ENCODE data around the gene NPEPL1. TPM values are rescaled to one million over a fixed set of nuclear protein-coding genes. Genes with fewer than 3 reads are reported as not detected.

Gene NPEPL1
- total and polyA plus RNA-seq, 2 of the 8 experiments (the other 6 are each of a cell fraction or from before 2014, with no cell fraction given): 12.4 to 26.8 TPM

DNA sequence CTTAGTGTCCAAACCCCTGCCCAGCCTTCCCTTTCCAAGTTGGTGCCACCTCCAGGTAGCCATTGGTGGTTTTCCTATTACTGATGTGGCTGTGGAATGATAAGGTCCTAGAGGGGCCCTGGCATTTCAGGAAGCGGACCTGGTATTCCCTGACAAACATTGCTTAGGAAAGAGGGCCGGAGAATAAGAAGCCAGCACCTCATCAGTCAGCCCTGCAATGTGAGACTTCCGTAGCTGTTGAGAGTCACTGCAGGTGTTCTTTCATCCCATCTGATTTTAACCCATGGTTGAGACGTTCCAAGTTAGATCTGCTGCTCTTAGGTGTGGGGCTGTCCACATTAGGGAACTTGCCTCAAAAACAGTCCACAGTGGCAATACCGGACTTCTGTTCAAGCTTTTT is 14.8 kb upstream of the NPEPL1 start:
- H3K23me2 ChIP-seq (ENCODE audit: low read depth, low read length): peaks cover 2% of the 10 kb centered on the region; the same call in 1 of the 2 replicates
- H3K23ac ChIP-seq (ENCODE audit: insufficient read length): no peak overlapping the region
- no peak overlapping the region for H3K14ac ChIP-seq (ENCODE audit: insufficient read length)
- peak overlapping the region; percentile 21; the same call in 1 of the 2 replicates for H2BK20ac ChIP-seq (ENCODE audit: low read length)
- peaks cover 16 to 62% (median 34%) of the 10 kb centered on the region in 4 experiments; a peak in 7 of 8 replicates for H3K36me3 ChIP-seq (ENCODE audit: control insufficient read depth in 2 of 4, insufficient read depth in 4 of 4, low read length in 3 of 4)
- no peak overlapping the region for H2BK15ac ChIP-seq (ENCODE audit: low read length)
- no peaks in the 10 kb centered on the region for H3K27me3 ChIP-seq (replicated peaks in 1 of 4; ENCODE audit: control insufficient read depth in 3 of 4, extremely low read depth in 1 of 4, insufficient read depth in 3 of 4, low read length in 3 of 4)
- H3K79me1 ChIP-seq (ENCODE audit: low read depth, low read length): no peaks in the 10 kb centered on the region; the same call in none of the 2 replicates
- H2BK5ac ChIP-seq (ENCODE audit: low read depth, low read length): no peak overlapping the region
- TF ChIP-seq, protein P1, sequence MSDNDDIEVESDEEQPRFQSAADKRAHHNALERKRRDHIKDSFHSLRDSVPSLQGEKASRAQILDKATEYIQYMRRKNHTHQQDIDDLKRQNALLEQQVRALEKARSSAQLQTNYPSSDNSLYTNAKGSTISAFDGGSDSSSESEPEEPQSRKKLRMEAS (IDR thresholded peaks at IDR 0.05): no peak
- TF ChIP-seq NANOG (IDR thresholded peaks at IDR 0.05; ENCODE audit: insufficient read depth, low read depth, low read length, poor library complexity, severe bottlenecking): peak; percentile 14
- WGBS, 2 experiments (ENCODE audit: extremely low coverage in 1 of 2, insufficient coverage in 1 of 2, insufficient read length in 1 of 2, insufficient replicate concordance in 2 of 2, low coverage in 1 of 2, low lambda C conversion rate in 2 of 2, missing lambda C conversion rate in 1 of 2): 71% methylated on average over 5 of the region's 5 CpGs; no CpG with 5 or more reads in 1 of the 2 experiments
- no peak overlapping the region for H2AFZ ChIP-seq (ENCODE audit: low read length)
- H3K27ac ChIP-seq (ENCODE audit: low read depth, low read length): no peak overlapping the region
- no peaks in the 10 kb centered on the region for H3K9me3 ChIP-seq (ENCODE audit: insufficient read depth in 2 of 2, low read depth in 1 of 2, low read length in 1 of 2)
- H3K4me2 ChIP-seq (ENCODE audit: insufficient read depth in 1 of 2, low read depth in 2 of 2, low read length in 2 of 2): no peak overlapping the region
- H4K91ac ChIP-seq (replicated peaks; ENCODE audit: insufficient read length, low read length): no peak overlapping the region
- no peak overlapping the region for H2BK120ac ChIP-seq (replicated peaks; ENCODE audit: low read depth, low read length)
- ChIA-PET POLR2A (ENCODE audit: partially characterized antibody) (interaction anchor here (1.1 to 15.3 kb wide), 7 partner anchors 8 to 38 kb away, joined by 3 to 242 read pairs (median 8); partner anchors contain the start of genes NPEPL1 and STX16), CTCF (ENCODE audit: partially characterized antibody) (interaction anchor here (0.5 to 2.4 kb wide), 4 partner anchors 12 to 42 kb away, joined by 3 to 9 read pairs (median 4); partner anchors contain the start of gene STX16)
- DNase-seq (ENCODE audit: low read depth in 1 of 2, low spot score in 2 of 2): no peak
- H4K20me1 ChIP-seq (replicated peaks in 1 of 2; ENCODE audit: control insufficient read depth in 1 of 2, insufficient read depth in 2 of 2, low read length in 2 of 2): no peaks in the 10 kb centered on the region
- no peak overlapping the region for H3K4me3 ChIP-seq (ENCODE audit: extremely low read depth in 1 of 4, insufficient read depth in 2 of 4, low read depth in 3 of 4, low read length in 4 of 4)
- H3K4me1 ChIP-seq (replicated peaks in 1 of 4; ENCODE audit: control insufficient read depth in 3 of 4, insufficient read depth in 4 of 4, low read length in 3 of 4): peaks cover 2 to 9% (median 4%) of the 10 kb centered on the region in 4 experiments
- H3K79me2 ChIP-seq (ENCODE audit: control insufficient read depth in 1 of 2, insufficient read depth in 2 of 2, low read length in 2 of 2): peaks cover 0 to 3% of the 10 kb centered on the region in 2 experiments; a peak in 2 of 4 replicates
- H2BK12ac ChIP-seq (ENCODE audit: low read depth, low read length): no peak overlapping the region
- H4K8ac ChIP-seq (ENCODE audit: extremely low read depth, insufficient read depth, low read length): no peak overlapping the region
- no peak overlapping the region for H3K9ac ChIP-seq (replicated peaks in 1 of 4; ENCODE audit: extremely low read depth in 1 of 4, low read depth in 3 of 4, low read length in 3 of 4)
- no peak overlapping the region for H3K4ac ChIP-seq (replicated peaks; ENCODE audit: insufficient read length, low read depth, low read length)
- no peak overlapping the region for H3K18ac ChIP-seq (ENCODE audit: extremely low read depth, low read length)
- H4K5ac ChIP-seq (ENCODE audit: insufficient read length, low read depth, low read length): no peak overlapping the region
- peak; percentile 19 for FAIRE-seq
- no peak overlapping the region for H2AK5ac ChIP-seq (ENCODE audit: low read depth, low read length)
- no peak overlapping the region for H3K56ac ChIP-seq (replicated peaks; ENCODE audit: insufficient read length, low read depth, low read length)

Data from H1 (cell line).